Measurements from ENCODE around the gene KCNC3. TPM values are rescaled to one million over a fixed set of nuclear protein-coding genes. Genes with fewer than 3 reads are reported as not detected.

The KCNC3 gene
- total and polyA plus RNA-seq, 8 donors = 8.5 to 29.8 (median 23.9) TPM

GRCh38 chr19:50377051-50377461, 47.9 kb upstream of the KCNC3 start:
- Histone ChIP-seq H3K27me3 (no peaks in the 10 kb centered on the region), H3K9me3 (no peaks in the 10 kb centered on the region), H3K36me3 (peaks cover 0 to 49% of the 10 kb centered on the region in 2 donors), H3K27ac (peak overlapping the region in 1 of 2 donors; percentile 100), H3K4me3 (peak overlapping the region in 1 of 2 donors; percentile 88), H3K4me1 (peaks cover 4 to 36% of the 10 kb centered on the region in 2 donors)
- intact Hi-C loops (cut with DNase I) = no loop called here
- ATAC-seq (peak; percentile 0), DNase-seq (no peak)
- TF ChIP-seq CTCF (IDR thresholded peaks at IDR 0.05) = no peak

DNA sequence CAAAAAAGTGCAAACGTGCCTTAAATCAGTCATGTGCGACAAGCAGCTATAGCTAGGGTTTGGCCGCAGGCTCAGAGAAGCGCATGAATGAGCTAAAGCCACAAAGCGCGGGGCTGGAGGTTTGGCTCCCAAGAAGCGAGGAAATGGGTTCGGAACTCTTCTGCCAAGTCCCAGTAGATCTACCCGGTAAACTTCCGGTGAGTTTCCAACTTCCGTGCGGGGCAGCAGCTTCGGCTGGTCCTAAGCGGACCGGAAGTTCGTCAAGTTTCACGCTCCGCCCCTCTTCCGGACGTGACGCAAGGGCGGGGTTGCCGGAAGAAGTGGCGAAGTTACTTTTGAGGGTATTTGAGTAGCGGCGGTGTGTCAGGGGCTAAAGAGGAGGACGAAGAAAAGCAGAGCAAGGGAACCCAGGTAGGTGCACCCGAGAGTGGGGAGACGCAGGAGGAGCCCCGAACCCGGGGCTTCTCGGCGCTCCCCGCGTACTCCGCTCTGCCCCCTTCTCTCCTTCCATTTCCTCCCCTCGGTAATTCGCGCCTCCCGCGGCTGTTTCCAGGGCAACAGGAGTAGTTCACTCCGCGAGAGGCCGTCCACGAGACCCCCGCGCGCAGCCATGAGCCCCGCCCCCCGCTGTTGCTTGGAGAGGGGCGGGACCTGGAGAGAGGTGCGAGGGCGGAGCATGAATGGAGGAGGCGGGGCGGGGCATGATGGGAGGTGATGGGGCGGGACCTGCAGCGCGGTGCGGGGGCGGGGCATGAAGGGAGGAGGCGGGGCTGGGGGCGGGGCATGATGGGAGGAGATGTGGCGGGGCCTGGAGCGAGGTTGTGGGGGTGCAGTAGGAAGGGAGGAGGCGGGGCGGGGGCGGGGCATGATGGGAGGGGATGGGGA, 47.2 kb upstream of the KCNC3 start, which contains the start of gene NR1H2:
TSS of gene NR1H2 (plus strand) at position 292 of the 885 bp plus-strand sequence. CDS start 1,149 bp downstream, outside the sequence.
- DNase-seq (peak; percentile 93 to 98 (median 95)), ATAC-seq (peak; percentile 85)
- intact Hi-C loops (cut with DNase I) = no loop called here
- Histone ChIP-seq H3K27me3 (no peaks in the 10 kb centered on the region), H3K9me3 (no peaks in the 10 kb centered on the region), H3K4me3 (peak within 1 kb of the TSS; percentile 88), H3K36me3 (peaks cover 0 to 42% of the 10 kb centered on the region in 2 donors), H3K4me1 (peaks cover 4 to 36% of the 10 kb centered on the region in 2 donors), H3K27ac (peak within 1 kb of the TSS; percentile 96 to 100)
- TF ChIP-seq CTCF (IDR thresholded peaks at IDR 0.05) = no peak

DNA sequence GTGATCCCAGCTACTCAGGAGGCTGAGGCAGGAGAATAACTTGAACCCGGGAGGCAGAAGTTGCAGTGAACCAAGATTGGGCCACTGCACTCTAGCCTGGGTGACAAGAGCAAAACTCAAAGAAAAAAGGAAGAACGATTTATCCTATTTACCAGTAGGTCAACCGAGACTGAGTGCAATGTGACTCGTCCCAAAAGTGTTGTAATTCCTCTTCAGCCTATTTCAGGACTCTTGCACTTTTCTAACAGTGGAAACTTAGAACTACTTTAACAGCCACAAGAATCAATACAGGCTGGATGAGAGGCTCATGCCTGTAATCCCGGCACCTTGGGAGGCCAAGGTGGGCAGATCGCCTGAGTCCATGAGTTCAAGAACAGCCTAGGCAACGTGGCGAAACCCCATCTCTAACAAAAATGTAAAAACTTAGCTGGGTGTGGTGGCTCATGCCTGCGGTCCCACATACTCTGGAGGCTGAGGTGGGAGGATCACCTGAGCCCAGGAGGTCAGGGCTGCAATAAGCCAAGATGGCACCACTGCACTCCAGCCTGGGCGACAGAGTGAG, 42.8 kb upstream of the KCNC3 start:
- TF ChIP-seq CTCF (IDR thresholded peaks at IDR 0.05) = no peak
- Histone ChIP-seq H3K27ac (peak overlapping the region; percentile 9 to 70), H3K36me3 (no peaks in the 10 kb centered on the region), H3K4me3 (no peak overlapping the region), H3K9me3 (no peaks in the 10 kb centered on the region), H3K4me1 (peaks cover 0 to 13% of the 10 kb centered on the region in 2 donors), H3K27me3 (no peaks in the 10 kb centered on the region)
- ATAC-seq = peak; percentile 0
- intact Hi-C loops (cut with DNase I) = no loop called here
- no peak for DNase-seq

GRCh38 chr19:50368649-50369570, 39.7 kb upstream of the KCNC3 start:
- TF ChIP-seq CTCF (IDR thresholded peaks at IDR 0.05) = peak; percentile 84 to 92
- DNase-seq = peak; percentile 80 to 90 (median 86)
- Histone ChIP-seq H3K27ac (peak overlapping the region; percentile 82 to 87), H3K36me3 (no peaks in the 10 kb centered on the region), H3K4me1 (peaks cover 0 to 5% of the 10 kb centered on the region in 2 donors), H3K27me3 (no peaks in the 10 kb centered on the region), H3K9me3 (no peaks in the 10 kb centered on the region), H3K4me3 (peak overlapping the region; percentile 56 to 65)
- intact Hi-C loops (cut with DNase I) = loop anchor here in 1 of 2 donors (5.0 to 10.0 kb wide), 3 partner anchors 46 to 416 kb away; partner anchors contain the start of gene SPIB
- peak; percentile 80 for ATAC-seq
